Activated effector memory CD4-positive, alpha-beta T cell treated with Interleukin-2 at 50 U/mL for 16 hours (primary cell): ENCODE data around the gene MMP28.
"Not testable (repeated sequence)": the region's sequence is repeated elsewhere in the genome, so short reads cannot be mapped to it uniquely, and the experiment has no call there.

Experiments used
- DNase-seq: peaks from one replicate; pipeline ENCODE4 v3.0.0-alpha.2; 2020

The MMP28 gene

DNA sequence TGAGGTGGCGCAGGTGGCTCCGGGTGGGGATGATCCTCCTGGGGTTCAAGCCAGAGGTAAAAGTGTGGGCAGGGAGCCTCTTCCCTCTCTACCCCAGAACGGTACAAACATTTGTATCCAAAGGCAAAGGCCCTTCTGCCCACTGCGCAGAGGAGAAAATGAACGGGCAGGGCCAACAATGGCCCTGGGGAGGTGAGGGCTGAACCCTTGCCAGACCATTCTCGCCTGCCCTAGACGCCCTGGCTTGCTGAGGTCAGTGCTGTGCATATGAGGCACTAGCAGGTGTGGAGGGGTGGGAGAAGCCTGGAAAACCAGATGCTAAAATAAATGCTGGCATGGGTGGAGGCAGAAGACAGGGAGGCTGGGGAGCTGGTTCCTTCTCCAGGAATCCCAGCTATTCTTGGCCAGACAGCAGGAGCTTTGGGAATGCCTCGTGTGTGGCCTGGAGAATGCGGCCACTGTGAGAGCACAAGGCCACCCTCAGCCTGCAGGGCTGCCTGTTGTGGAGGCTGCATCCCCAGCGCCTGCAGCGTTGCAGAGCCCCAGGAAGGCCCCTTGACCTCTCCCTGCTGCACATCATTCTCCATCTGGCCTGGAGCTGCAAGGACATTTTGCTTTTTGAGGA lies 30.2 kb downstream of the MMP28 start:
- no peak for DNase-seq

DNA sequence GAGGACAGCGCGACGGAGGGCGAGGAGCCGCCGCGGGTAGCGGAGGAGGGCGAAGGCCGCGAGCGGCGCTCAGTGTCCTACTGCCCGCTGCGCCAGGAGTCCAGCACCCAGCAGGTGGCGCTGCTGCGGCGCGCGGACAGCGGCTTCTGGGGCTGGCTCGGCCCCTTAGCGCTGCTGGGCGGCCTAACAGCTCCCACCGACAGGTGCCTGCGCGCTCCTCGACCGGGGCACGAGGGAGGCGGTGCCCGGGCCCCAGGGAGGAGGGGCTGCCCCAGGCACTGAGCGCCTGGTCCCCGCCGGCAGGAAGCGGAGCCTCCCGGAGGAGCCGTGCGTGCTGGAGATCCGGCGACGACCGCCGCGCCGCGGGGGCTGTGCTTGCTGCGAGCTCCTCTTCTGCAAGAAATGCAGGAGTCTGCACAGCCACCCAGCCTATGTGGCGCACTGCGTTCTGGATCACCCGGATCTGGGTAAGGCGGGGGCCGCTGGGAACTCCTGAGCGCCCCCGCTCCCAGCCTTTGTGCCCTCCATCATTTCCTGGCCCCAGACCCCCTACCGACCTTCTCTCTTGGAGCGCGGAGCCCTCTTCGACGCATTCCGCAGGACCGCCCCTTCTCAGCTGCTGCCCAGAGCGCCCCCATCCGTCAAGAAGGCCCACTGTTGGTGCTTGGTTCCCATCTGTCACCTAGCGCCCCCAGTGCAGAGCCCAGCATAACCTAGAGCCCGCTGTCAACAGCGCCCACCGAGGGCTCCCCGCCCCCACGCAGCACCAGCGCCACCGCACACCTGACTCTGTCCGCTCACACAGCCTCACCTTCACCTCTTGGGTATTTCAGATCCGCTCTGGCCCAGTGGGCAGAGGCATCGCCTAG lies 31.1 kb downstream of the MMP28 start:
- DNase-seq, result peak; percentile 79

DNA sequence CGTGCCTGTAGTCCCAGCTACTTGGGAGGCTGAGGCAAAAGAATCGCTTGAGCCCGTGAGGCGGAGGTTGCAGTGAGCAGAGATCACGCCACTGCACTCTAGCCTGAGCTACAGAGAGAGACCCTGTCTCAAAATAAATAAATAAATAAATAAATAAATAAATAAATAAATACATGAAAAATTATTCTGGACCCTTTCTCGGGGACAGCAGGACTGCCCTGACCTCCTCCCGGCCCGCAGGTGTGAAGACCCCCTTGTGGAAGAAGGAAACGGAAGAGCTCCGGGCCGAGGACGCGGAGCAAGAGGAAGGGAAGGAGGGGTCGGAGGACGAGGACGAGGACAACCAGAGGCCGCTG lies 31.7 kb downstream of the MMP28 start:
- DNase-seq, result no peak

DNA sequence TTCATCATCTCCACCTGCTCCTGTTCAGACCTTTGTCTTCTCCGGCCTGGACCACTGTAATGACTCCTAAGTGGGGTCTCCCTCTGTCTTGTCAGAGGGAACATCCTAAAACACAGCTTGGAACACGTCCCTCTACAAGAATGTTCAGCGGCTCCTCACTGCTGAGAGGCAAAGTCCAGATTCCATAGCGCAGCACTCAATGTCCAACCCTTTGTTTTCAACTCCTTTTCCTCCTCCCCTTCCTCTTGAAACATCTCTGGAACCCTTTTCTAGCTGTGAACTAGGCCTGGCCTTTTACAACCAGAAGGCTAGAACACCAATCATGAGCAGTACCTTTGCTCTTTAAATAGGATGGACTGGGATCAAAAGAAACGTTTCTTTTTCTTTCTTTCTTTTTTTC lies 33.8 kb downstream of the MMP28 start:
- DNase-seq, result no peak

DNA sequence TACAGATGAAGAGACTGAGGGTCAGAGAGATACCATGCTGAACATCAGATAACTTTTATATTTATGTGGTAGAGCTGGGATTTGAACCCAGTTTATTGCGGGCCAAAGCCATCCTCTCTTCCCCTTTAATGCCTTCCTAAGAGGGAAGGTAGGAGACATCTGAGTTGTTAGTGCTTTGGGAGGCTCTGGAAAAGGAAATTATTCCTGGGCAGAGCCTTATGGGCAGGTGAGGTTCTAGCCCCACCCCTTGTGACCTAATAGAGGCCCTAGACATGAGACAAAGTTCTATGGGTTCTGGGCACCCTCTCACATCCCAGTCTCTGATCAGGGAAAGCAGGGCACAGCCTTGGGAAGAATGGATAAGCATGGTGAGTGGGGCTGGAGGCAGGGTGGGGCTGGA lies 34.9 kb downstream of the MMP28 start, which contains the start of gene C17orf50:
Gene C17orf50 (plus strand): TSS at position 301 of the 400 bp plus-strand sequence. CDS start 55 bp downstream, at position 356.
- no peak for DNase-seq

DNA sequence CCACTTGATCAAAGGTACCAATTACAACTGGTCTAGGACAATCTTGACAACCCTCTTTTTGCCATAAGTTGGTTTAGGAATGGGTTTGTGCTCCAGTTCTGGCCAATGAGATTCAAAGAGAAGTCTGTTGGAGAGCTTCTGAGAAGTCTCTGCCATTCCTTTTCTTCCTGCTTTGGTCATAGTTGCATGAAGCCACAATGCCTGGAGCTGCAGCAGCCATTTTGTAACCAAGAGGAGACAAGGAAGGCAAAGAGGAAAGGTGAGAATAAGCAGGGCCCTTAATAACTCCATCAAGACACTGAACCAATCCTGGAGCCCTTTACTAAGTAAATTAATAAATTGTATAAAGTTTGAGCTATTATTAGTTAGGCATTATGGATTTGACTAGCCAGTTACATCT lies 38.2 kb downstream of the MMP28 start:
- no peak for DNase-seq

DNA sequence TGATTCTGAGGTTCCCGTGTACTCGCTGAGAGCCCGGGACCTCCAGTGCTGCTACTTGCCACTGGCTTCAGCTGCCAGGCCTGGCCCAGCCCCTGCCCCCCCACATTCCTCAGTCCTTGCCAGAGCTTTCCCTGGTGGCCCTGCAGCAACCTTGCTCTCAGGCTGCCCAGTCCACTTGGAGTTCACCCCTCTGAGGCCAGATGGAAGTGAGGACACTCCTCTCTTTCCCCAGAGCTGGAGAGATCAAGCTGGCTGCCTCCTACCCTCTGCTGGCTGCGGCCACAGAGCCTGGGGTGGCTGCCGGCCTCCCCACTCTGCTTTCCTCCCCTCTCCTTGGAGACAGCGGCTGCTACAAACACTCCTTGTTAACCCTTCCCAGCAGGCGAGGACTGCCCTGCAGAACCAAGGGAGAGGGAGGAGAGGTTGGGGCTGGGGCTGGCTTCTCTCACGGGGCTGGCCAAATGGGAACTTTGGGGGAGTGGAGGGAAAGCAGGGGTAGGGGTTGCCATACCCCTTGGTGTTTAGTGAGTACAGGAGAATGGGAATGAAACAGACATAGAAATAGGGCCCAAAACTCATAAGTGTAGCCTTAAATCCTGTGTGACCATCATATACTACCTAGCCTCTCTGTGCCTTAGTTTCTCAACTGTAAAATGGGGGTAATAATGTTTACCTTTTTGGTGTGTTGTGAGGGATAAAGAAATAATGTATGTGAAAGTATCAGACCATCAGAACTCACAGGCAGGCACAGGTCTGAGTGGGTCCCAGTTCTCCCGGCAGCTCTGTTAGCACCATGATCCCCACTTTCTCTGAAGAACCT lies 42.3 kb downstream of the MMP28 start, which contains the start of gene GAS2L2:
Gene GAS2L2 (minus strand): TSS at position 295 of the 820 bp plus-strand sequence. CDS start 389 bp downstream, outside the sequence.
- DNase-seq, result no peak

DNA sequence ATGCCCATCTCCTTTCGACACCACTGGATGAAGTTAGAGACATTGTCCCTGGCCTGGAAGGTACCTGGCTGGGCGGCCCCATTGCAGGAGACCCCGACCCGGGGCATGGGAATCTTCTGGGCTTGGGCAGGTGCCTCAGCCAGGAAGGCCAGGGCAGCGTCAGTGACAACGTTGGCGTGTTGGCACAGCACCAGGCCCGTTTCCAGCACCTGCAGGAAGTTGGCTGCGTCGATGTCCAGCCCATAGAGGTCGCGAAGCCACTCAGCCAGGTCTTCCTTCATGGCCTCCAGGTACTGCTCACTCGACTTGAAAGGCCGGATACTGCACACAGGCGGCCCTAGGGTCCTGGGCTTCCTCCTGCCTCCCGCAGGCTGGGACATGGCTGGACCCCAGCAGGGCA lies 43.0 kb downstream of the MMP28 start:
- no peak for DNase-seq

DNA sequence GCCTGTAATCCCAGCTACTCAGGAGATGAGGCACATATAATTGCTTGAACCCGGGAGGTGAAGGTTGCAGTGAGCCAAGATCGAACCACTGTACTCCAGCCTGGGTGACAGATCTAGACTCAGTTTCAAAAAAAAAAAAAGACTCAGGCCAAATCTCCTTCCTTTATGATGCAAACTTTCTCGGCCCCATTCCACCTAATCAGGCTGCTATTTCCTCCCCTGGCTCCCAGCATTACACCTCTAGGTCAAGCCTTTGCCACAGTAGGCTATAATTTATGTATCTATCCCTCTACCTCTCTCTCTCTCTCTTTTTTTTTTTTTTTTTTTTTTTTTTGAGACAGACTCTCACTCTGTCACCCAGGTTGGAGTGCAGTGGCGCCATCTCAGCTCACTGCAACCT lies 43.9 kb downstream of the MMP28 start:
- DNase-seq, result not testable (repeated sequence)

DNA sequence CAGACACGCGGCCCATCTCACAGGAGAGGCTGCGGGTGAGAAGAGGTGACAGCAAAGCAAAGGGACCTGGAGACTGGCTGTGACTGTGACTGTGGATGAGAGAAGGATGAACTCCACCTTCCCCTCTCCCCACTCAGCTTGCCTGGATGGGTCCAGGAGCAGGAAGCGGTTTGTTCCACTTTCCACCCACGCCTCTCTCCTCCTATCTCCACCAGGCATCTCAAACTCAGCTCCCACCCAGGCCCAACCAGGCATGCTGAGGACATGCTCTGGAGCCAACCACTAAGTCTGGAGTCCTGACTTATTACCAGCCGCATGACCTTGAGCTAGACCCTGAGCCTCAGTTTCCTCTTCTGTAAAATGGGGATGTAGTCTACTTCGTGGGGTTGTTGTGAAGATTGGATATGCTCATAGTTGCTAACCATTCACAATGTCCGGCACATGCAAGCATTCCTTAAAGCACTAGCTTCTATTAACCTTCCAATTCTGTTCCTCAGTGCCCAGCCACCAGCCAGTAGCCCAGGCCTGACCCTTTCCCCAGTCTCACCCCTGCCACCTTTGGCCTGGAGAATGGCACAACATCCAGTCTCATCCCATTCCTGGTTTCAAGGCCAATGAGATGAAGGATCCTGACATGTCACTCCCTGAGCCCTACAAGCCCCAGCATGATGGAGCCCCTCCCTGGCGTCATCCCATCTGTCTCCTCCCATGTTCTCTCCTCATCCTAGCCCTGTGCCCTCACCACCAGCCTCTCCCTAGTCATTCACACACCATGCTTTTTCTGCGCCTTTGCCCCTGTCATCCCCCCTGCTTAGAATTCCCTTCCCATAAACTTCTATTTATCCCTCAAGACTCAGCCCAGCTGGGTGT lies 44.7 kb downstream of the MMP28 start:
- no peak for DNase-seq

DNA sequence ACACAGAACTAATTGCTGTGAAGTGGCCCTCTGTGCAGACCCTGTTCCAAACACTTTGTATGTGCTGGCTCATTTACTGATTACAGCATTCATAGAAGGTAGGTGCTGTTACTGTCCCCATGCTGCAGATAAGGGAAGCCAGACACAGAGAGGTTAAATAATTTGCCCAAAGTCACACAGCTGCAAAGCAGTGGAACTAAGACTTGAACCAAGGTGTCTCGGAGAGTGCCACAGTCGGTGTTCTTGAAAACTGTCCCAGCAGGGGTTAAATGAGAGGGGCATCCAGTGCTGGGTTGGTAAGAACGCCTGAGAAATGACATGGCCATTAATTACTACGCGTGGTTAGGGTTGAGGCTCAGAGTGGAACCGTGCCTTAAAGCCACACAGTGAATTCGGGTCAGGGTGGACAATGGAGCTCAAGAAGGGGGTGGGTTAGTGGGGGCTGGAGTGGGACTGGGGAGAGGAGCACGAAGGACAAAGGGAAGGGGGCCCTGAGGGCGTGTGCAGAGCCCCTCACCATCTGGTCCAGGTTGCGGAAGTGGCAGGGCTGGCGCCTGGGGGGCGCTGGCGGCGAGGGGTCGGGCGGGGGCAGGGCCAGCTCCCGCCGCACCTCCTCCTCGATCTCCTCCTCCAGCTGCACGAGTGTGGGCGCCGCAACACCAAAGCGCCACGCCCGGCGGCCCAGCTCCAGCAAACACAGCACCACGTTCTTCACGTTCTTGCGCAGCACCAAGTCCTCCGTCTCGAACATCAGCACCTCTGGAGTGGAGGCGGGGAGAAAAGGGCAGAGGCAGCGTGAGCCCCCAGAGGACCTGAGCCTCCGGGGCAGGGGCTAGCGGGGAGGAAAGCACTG lies 45.7 kb downstream of the MMP28 start:
- no peak for DNase-seq

DNA sequence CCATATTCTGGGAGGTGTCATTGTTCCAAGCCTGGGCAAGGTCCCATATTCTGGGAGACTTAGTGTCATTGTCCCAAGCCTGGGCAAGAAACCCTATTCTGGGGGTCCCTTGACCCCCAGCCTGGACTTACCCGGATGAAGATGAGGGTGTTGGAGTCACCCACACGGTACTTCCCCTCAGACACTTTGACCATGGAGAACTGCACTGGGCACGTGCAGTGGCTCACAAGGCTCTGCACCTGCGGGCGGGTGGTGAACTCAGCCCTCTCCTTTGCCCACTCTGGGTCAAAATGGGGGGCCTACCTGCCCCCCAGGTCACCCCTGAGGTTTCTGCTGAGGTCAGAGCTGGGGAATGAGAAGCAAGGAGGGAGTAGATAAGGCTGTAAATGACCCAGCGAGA lies 46.5 kb downstream of the MMP28 start:
- DNase-seq, result no peak

DNA sequence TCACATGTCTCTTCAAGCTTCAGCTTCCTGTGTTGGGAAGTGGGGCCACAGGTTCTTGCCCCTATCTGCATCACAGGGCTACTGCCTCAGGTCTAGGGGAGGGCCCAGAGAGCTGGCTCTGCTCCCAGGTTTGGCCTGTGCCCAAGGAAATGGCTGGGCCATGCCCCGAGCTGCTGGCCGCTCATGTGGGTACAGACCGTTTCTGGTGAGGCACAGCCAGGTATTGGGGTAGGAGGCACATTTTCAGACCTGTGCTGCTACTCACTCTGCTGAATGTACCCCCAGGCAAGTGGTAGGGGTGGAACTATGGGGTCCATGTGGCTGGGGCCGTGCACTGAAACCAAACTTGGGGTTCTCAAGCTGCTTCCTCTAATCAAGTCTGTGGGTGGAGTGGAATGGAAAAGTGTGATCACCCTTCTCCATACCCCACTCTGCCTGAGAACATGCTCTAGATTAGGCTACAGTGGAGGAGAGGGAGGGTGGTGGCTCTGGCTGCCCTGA lies 47.0 kb downstream of the MMP28 start:
- DNase-seq, result no peak

DNA sequence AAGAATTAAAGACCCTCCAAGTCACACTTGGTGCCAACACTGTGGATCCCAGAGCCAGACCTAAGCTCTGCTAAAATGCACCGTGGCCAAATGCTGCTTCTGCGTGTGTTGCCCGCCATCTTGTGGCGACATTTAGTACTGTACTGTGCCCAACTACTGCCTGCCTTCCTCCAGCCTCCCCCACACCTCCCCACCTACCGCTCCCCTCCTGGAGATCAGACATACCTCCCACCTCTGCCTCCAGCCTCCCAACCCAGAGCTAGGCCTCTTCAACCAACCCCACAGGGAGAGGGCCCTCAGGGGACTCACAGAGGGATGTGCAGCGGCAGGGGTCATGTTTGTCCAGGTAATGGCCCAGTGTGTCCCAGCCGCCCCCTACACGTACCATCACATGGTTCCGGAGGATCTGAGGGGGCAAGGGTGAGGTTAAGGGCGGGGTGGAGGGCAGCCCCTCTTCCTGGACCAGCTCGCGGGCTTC lies 47.9 kb downstream of the MMP28 start:
- peak; percentile 61 for DNase-seq

DNA sequence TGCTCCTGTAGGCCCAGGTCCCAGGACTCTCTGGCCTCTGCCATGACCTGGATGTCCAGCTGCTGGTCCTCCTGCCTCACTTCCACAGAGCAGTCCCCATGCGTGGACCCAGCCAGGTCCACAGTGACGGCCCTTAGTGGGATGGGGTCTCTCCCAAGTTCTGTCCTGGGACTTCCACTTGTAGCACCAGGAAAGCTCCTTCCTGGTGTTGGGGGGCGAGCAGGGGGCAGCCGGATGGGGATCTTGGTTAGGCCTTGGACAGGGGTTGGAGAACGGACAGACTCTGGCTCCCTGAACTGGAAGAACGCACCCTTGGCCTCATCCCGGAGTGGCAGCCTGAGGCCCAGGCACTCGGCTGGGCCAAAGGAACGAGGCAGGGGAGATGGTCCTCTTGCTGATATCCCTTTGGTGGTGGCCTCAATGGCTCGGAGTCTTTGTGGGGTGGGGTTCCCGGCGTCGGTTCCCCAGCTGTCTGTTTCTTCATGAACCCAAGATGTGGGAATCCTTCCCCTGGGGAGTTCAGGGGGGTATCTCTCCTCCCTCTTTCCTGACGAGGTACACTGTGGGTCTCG lies 49.6 kb downstream of the MMP28 start:
- DNase-seq, result no peak

DNA sequence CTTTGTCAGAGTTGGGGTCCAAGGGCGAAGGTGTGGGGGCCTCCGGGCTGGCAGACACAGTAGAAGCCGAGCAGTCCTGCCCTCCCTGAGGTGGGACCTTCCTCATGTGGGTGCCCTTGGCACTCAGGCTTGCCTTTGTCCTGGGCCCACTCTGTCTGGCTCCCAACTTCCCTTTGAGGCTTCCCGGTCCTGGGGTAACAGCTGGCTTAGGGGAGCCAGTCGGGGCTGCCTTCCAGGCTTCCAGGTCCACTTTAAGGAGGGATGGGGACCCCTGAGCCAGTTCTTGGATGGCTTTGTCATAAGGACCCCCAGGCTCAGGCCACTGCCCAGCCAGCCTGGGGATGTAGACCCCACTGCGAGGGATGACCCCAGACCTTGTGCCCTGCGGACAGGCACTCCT lies 50.2 kb downstream of the MMP28 start:
- DNase-seq, result no peak

DNA sequence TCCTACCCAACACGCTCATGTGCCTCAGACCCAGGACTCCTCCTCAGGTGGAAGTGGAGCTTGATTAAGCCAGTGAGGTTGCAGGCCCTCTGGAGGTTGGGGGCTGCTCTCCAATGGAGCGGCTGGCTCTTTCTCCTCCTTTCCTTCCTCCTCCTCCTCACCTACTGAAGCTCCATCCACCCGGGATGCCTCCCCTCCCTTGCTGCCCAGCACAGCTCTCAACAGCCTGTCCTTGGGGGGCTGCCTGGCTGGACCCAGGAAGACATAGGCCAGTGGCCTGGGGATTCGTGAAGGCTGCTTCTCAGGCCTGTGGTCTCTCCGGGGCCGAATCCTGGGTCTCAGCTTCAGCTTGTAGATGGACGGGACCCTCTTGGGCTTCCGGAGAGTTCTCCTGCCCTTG lies 50.6 kb downstream of the MMP28 start:
- DNase-seq, result no peak

DNA sequence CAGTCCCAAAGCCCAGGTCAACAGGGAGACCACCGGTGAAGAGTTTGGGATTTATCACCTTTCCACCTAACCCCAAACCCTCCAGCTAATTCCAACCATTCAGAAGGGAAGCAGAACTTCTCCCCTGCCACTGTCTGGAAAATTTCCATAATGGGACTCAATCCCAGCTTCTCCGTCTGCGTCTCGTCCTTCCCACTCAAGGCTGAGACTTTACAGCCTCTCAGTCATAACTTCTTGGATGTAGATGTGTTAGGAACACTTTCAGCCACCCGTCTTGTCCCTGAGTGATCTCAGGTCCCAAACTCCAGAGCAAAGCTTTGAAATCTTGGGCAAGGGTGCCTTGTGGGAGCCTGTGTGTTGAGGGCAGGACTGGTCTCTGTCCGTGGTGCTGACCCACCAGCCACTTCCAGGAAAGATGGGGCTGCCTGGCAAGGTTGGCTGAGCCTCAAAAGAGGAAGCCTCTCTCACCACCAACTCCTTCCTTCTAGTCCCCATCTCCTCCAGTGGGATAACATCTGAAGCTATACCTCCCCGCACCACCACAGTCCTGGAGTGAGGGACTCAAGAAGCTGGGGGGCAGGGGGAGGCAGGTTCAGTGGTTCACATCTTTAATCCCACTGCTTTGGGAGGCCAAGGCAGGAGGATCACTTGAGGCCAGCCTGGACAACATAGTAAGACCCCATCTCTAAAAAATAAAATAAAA lies 51.7 kb downstream of the MMP28 start:
- DNase-seq, result no peak

DNA sequence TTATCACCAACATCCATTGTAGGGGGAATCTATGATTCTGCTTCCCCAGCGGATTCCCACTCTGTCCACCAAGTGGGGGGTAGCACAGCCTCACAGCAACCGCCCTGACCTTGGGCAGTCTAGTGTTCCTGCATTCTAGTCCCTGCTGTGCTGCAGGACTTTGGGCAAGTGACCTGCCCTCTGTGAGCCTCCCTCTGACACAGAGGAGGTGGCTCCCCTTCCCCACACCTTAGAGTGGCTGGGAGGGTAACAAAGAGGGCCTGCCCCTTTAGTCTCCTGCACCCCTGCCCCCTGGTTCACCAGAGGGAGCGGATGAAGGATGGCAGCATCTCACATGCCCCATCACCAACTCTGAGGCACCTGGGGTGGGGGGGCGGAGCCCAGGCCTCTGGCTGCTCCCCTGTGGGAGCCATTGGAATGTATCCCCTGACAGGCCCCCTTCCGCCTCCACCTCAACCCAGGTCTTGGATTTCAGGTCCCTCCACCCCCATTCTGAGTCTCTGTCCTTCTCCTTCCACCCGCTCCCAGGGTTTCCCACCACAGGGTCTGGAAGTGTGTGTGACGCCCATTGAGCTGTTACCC lies 52.5 kb downstream of the MMP28 start:
- DNase-seq, result no peak

DNA sequence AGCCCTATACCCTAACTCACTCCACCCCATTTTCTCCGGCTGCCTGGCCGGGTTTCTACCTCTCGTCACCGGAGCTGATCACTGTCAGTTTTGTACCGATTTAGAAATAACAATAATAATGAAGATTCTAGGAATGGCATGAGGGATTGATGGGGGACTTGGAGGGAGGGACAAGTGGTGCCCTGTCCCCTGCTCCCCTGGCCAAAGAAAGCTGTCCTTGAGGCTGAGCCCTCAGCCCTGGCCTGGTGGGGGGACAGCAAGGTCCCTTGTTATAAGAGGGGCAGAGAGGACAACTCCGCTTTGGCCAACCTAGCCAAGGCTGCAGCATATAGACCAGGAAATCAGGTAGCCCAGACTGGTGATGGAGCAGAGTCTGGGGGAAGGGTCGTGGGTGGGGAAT lies 52.9 kb downstream of the MMP28 start:
- DNase-seq, result no peak
